ENCODE measurements around the gene DBNDD2.

The DBNDD2 gene

GRCh38 chr20:45405571-45406259 lies 2.4 kb upstream of the DBNDD2 start:
- Histone ChIP-seq H3K9me3 (ENCODE audit: control insufficient read depth, low read length) (peaks cover 15% of the 10 kb centered on the region), H3K36me3 (ENCODE audit: control insufficient read depth, insufficient read depth, low read length) (peaks cover 6% of the 10 kb centered on the region), H3K27ac (ENCODE audit: low read depth, low read length, severe bottlenecking) (no peak overlapping the region), H3K4me3 (ENCODE audit: extremely low read depth, insufficient read depth, low read length, poor library complexity, severe bottlenecking) (peak overlapping the region; percentile 62), H3K4me1 (ENCODE audit: control insufficient read depth, insufficient read depth, low read length, poor library complexity, severe bottlenecking) (peaks cover 3% of the 10 kb centered on the region)
- WGBS, 2 experiments (ENCODE audit: insufficient coverage in 2 of 2), result 2 to 3% methylated on average over 32 of the region's 49 CpGs

GRCh38 chr20:45406260-45407066 lies 1.6 kb upstream of the DBNDD2 start:
- WGBS, 2 experiments (ENCODE audit: insufficient coverage in 2 of 2), result 0 to 1% methylated on average over 50 to 53 of the region's 87 CpGs
- H3K36me3 ChIP-seq (ENCODE audit: control insufficient read depth, insufficient read depth, low read length), result peaks cover 6% of the 10 kb centered on the region

GRCh38 chr20:45407067-45407745 lies 883 bp upstream of the DBNDD2 start:
- Histone ChIP-seq H3K36me3 (ENCODE audit: control insufficient read depth, insufficient read depth, low read length) (peaks cover 6% of the 10 kb centered on the region), H3K4me3 (ENCODE audit: extremely low read depth, insufficient read depth, low read length, poor library complexity, severe bottlenecking) (peak overlapping the region; percentile 62), H3K9me3 (ENCODE audit: control insufficient read depth, low read length) (no peaks in the 10 kb centered on the region), H3K4me1 (ENCODE audit: control insufficient read depth, insufficient read depth, low read length, poor library complexity, severe bottlenecking) (peaks cover 3% of the 10 kb centered on the region), H3K27ac (ENCODE audit: low read depth, low read length, severe bottlenecking) (no peak overlapping the region)
- 9 to 10% methylated on average over 17 to 21 of the region's 30 CpGs for whole genome bisulfite sequencing, 2 experiments (ENCODE audit: insufficient coverage in 2 of 2)

More at GRCh38 chr20:45406260-45407066, 1.6 kb upstream of the DBNDD2 start:
- H3K27ac ChIP-seq (ENCODE audit: low read depth, low read length, severe bottlenecking), result no peak overlapping the region
- H3K4me3 ChIP-seq (ENCODE audit: extremely low read depth, insufficient read depth, low read length, poor library complexity, severe bottlenecking), result peak overlapping the region; percentile 62
- H3K4me1 ChIP-seq (ENCODE audit: control insufficient read depth, insufficient read depth, low read length, poor library complexity, severe bottlenecking), result peaks cover 3% of the 10 kb centered on the region
- H3K9me3 ChIP-seq (ENCODE audit: control insufficient read depth, low read length), result peaks cover 7% of the 10 kb centered on the region

- Histone ChIP-seq H3K36me3 (ENCODE audit: control insufficient read depth, insufficient read depth, low read length) (peaks cover 6% of the 10 kb centered on the region), H3K4me1 (ENCODE audit: control insufficient read depth, insufficient read depth, low read length, poor library complexity, severe bottlenecking) (peaks cover 3% of the 10 kb centered on the region), H3K4me3 (ENCODE audit: extremely low read depth, insufficient read depth, low read length, poor library complexity, severe bottlenecking) (no peak overlapping the region), H3K27ac (ENCODE audit: low read depth, low read length, severe bottlenecking) (no peak overlapping the region), H3K9me3 (ENCODE audit: control insufficient read depth, low read length) (no peaks in the 10 kb centered on the region)
- 77 to 93% methylated on average over 3 to 5 of the region's 7 CpGs for WGBS, 2 experiments (ENCODE audit: insufficient coverage in 2 of 2)
These were observed 641 bp downstream of the DBNDD2 start for GRCh38 chr20:45408646-45409213.

GRCh38 chr20:45409521-45410272 lies 1.6 kb downstream of the DBNDD2 start:
- no peaks in the 10 kb centered on the region for H3K9me3 ChIP-seq (ENCODE audit: control insufficient read depth, low read length)
- peaks cover 6% of the 10 kb centered on the region for H3K36me3 ChIP-seq (ENCODE audit: control insufficient read depth, insufficient read depth, low read length)
- peaks cover 3% of the 10 kb centered on the region for H3K4me1 ChIP-seq (ENCODE audit: control insufficient read depth, insufficient read depth, low read length, poor library complexity, severe bottlenecking)
- no peak overlapping the region for H3K27ac ChIP-seq (ENCODE audit: low read depth, low read length, severe bottlenecking)
- 75 to 82% methylated on average over 2 to 4 of the region's 7 CpGs for WGBS, 2 experiments (ENCODE audit: insufficient coverage in 2 of 2)
- no peak overlapping the region for H3K4me3 ChIP-seq (ENCODE audit: extremely low read depth, insufficient read depth, low read length, poor library complexity, severe bottlenecking)

GRCh38 chr20:45410887-45411286 lies 2.8 kb downstream of the DBNDD2 start:
- H3K4me3 ChIP-seq (ENCODE audit: extremely low read depth, insufficient read depth, low read length, poor library complexity, severe bottlenecking), result no peak overlapping the region
- 83 to 88% methylated on average over 5 to 7 of the region's 8 CpGs for WGBS, 2 experiments (ENCODE audit: insufficient coverage in 2 of 2)
- peaks cover 6% of the 10 kb centered on the region for H3K36me3 ChIP-seq (ENCODE audit: control insufficient read depth, insufficient read depth, low read length)
- H3K4me1 ChIP-seq (ENCODE audit: control insufficient read depth, insufficient read depth, low read length, poor library complexity, severe bottlenecking), result peaks cover 2% of the 10 kb centered on the region
- H3K9me3 ChIP-seq (ENCODE audit: control insufficient read depth, low read length), result no peaks in the 10 kb centered on the region
- H3K27ac ChIP-seq (ENCODE audit: low read depth, low read length, severe bottlenecking), result no peak overlapping the region

- 89 to 95% methylated on average over 2 to 4 of the region's 5 CpGs for whole genome bisulfite sequencing, 2 experiments (ENCODE audit: insufficient coverage in 2 of 2)
- H3K36me3 ChIP-seq (ENCODE audit: control insufficient read depth, insufficient read depth, low read length), result peaks cover 6% of the 10 kb centered on the region
- H3K4me3 ChIP-seq (ENCODE audit: extremely low read depth, insufficient read depth, low read length, poor library complexity, severe bottlenecking), result no peak overlapping the region
- H3K4me1 ChIP-seq (ENCODE audit: control insufficient read depth, insufficient read depth, low read length, poor library complexity, severe bottlenecking), result peaks cover 4% of the 10 kb centered on the region
- H3K27ac ChIP-seq (ENCODE audit: low read depth, low read length, severe bottlenecking), result no peak overlapping the region
- H3K9me3 ChIP-seq (ENCODE audit: control insufficient read depth, low read length), result no peaks in the 10 kb centered on the region
These were observed 4.6 kb downstream of the DBNDD2 start for GRCh38 chr20:45412653-45413052.

GRCh38 chr20:45413479-45413878 lies 5.4 kb downstream of the DBNDD2 start:
- Histone ChIP-seq H3K9me3 (ENCODE audit: control insufficient read depth, low read length) (no peaks in the 10 kb centered on the region), H3K27ac (ENCODE audit: low read depth, low read length, severe bottlenecking) (no peak overlapping the region), H3K36me3 (ENCODE audit: control insufficient read depth, insufficient read depth, low read length) (peaks cover 13% of the 10 kb centered on the region), H3K4me1 (ENCODE audit: control insufficient read depth, insufficient read depth, low read length, poor library complexity, severe bottlenecking) (peaks cover 4% of the 10 kb centered on the region), H3K4me3 (ENCODE audit: extremely low read depth, insufficient read depth, low read length, poor library complexity, severe bottlenecking) (no peak overlapping the region)
- 75 to 93% methylated on average over 3 of the region's 3 CpGs for WGBS, 2 experiments (ENCODE audit: insufficient coverage in 2 of 2)

- Histone ChIP-seq H3K4me1 (ENCODE audit: control insufficient read depth, insufficient read depth, low read length, poor library complexity, severe bottlenecking) (peaks cover 4% of the 10 kb centered on the region), H3K4me3 (ENCODE audit: extremely low read depth, insufficient read depth, low read length, poor library complexity, severe bottlenecking) (peak within 1 kb of the TSS; percentile 65), H3K36me3 (ENCODE audit: control insufficient read depth, insufficient read depth, low read length) (peaks cover 32% of the 10 kb centered on the region), H3K27ac (ENCODE audit: low read depth, low read length, severe bottlenecking) (no peak within 1 kb of the TSS), H3K9me3 (ENCODE audit: control insufficient read depth, low read length) (no peaks in the 10 kb centered on the region)
- 0% methylated on average over 47 to 50 of the region's 52 CpGs for WGBS, 2 experiments (ENCODE audit: insufficient coverage in 2 of 2)
These were observed 7.9 kb downstream of the DBNDD2 start, which contains the start of gene PIGT for GRCh38 chr20:45415822-45416637. Gene PIGT, plus strand, starts transcription at chr20:45416141. Its CDS starts 16 bp downstream, at chr20:45416157.

All from mesodermal cell (in vitro differentiated cells).